ENCODE data around the gene PEG3. TPM values are rescaled to one million over a fixed set of nuclear protein-coding genes. Genes with fewer than 3 reads are reported as not detected.

The PEG3 gene
- total and polyA plus RNA-seq, 2 experiments from 2014 or later = not detected

DNA sequence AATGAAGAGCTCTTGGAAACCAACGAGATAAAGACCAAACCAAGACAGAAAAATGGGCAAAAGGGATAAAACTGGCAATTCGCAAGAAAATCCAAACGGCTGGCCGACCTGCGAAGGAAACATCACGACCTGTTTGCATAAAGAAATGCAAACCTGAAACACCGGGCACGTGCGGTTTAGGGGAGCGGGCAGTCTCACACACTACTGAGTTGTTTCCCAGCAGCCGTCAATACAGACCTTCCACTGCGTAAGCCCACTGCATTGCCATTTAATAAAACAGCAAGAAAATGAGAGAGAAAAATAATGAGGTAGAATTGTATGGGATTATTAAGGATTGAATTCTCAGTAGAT is 642 bp upstream of the PEG3 start:
- no peak overlapping the region for H3K4me2 ChIP-seq
- no peak for ATAC-seq
- H3K4me3 ChIP-seq = no peak overlapping the region
- no peaks in the 10 kb centered on the region for H3F3A ChIP-seq (replicated peaks; ENCODE audit: low read depth)
- H2AFZ ChIP-seq = no peak overlapping the region
- no peaks in the 10 kb centered on the region for H3K4me1 ChIP-seq (ENCODE audit: insufficient read depth)
- H4K20me1 ChIP-seq (replicated peaks; ENCODE audit: insufficient read depth) = no peaks in the 10 kb centered on the region
- no peak for DNase-seq (ENCODE audit: low spot score)
- H3K36me3 ChIP-seq (ENCODE audit: insufficient read depth) = peaks cover 6% of the 10 kb centered on the region; the same call in 1 of the 2 replicates
- no peaks in the 10 kb centered on the region for H3K9me2 ChIP-seq (ENCODE audit: insufficient read depth)
- Mint-ChIP-seq H3K4me3 (no peak overlapping the region), H3K4me1 (no peaks in the 10 kb centered on the region), H3K36me3 (ENCODE audit: low read depth) (peaks cover 39% of the 10 kb centered on the region), H3K9me3 (peaks cover 50% of the 10 kb centered on the region), H3K27ac (no peak overlapping the region), H3K27me3 (ENCODE audit: insufficient read depth, low read depth, poor library complexity) (peaks cover 2% of the 10 kb centered on the region)
- no peak overlapping the region for H3K27ac ChIP-seq (ENCODE audit: low read depth)
- no peaks in the 10 kb centered on the region for H3K27me3 ChIP-seq (ENCODE audit: insufficient read depth)
- TF ChIP-seq, protein P1, sequence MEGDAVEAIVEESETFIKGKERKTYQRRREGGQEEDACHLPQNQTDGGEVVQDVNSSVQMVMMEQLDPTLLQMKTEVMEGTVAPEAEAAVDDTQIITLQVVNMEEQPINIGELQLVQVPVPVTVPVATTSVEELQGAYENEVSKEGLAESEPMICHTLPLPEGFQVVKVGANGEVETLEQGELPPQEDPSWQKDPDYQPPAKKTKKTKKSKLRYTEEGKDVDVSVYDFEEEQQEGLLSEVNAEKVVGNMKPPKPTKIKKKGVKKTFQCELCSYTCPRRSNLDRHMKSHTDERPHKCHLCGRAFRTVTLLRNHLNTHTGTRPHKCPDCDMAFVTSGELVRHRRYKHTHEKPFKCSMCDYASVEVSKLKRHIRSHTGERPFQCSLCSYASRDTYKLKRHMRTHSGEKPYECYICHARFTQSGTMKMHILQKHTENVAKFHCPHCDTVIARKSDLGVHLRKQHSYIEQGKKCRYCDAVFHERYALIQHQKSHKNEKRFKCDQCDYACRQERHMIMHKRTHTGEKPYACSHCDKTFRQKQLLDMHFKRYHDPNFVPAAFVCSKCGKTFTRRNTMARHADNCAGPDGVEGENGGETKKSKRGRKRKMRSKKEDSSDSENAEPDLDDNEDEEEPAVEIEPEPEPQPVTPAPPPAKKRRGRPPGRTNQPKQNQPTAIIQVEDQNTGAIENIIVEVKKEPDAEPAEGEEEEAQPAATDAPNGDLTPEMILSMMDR (conservative IDR thresholded peaks at IDR 0.05; ENCODE audit: low read depth in 2 of 2) = no peak
- TF ChIP-seq EZH2 (IDR thresholded peaks at IDR 0.05; ENCODE audit: low read depth, unreplicated experiment) (no peak), NANOG (IDR thresholded peaks at IDR 0.05; ENCODE audit: borderline replicate concordance) (no peak), ZNF114 (CRISPR knock-in tag; IDR thresholded peaks at IDR 0.05) (no peak), CREB1 (CRISPR knock-in tag; IDR thresholded peaks at IDR 0.05; ENCODE audit: low read depth) (no peak), EZH2phosphoT487 (IDR thresholded peaks at IDR 0.05; ENCODE audit: unreplicated experiment) (no peak), ZNF331 (CRISPR knock-in tag; IDR thresholded peaks at IDR 0.05; ENCODE audit: low read depth) (no peak)
- H3K79me2 ChIP-seq (replicated peaks; ENCODE audit: insufficient read depth) = no peaks in the 10 kb centered on the region

DNA sequence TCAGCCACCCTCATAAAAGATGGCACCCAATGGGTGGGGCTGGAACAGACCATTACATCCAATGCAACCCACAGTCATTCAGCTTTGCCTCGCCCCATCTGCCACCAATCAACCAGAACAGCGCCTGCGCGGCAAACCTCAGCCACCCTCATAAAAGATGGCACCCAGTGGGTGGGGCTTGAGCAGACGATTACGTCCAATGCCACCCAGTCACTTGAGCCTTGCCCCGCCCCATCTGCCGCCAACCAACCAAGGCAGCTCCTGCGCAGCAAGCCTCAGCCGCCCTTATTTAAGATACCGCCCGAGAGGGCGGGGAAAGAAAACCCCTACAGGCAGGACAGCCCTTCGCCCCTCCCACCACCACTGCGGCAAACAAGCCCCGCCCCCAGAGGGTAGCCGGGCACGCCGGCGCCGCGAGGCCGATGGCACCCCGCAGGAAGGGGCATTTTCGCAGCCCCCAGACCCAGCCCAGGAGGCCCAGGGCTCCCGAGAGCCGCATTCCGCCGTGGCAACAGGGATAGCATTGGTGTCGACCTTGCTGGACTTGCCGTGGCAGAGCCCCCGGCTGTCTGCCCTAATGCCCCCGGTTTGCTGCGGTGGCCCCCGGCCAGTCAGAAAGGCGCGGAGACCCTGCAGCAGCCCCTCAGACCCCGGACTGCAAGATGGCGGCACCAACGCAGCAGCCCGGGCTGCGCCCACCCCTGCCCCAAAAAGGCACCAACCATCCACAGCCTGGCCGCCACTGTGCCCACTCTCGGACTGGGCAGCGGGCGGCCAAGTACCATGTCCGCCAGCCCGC is 675 bp downstream of the PEG3 start:
- TF ChIP-seq POLR2AphosphoS5 (IDR thresholded peaks at IDR 0.05; ENCODE audit: low read depth) = no peak
- no peak for TF ChIP-seq JUNB (IDR thresholded peaks at IDR 0.05; ENCODE audit: unreplicated experiment)
- TF ChIP-seq, protein P2, sequence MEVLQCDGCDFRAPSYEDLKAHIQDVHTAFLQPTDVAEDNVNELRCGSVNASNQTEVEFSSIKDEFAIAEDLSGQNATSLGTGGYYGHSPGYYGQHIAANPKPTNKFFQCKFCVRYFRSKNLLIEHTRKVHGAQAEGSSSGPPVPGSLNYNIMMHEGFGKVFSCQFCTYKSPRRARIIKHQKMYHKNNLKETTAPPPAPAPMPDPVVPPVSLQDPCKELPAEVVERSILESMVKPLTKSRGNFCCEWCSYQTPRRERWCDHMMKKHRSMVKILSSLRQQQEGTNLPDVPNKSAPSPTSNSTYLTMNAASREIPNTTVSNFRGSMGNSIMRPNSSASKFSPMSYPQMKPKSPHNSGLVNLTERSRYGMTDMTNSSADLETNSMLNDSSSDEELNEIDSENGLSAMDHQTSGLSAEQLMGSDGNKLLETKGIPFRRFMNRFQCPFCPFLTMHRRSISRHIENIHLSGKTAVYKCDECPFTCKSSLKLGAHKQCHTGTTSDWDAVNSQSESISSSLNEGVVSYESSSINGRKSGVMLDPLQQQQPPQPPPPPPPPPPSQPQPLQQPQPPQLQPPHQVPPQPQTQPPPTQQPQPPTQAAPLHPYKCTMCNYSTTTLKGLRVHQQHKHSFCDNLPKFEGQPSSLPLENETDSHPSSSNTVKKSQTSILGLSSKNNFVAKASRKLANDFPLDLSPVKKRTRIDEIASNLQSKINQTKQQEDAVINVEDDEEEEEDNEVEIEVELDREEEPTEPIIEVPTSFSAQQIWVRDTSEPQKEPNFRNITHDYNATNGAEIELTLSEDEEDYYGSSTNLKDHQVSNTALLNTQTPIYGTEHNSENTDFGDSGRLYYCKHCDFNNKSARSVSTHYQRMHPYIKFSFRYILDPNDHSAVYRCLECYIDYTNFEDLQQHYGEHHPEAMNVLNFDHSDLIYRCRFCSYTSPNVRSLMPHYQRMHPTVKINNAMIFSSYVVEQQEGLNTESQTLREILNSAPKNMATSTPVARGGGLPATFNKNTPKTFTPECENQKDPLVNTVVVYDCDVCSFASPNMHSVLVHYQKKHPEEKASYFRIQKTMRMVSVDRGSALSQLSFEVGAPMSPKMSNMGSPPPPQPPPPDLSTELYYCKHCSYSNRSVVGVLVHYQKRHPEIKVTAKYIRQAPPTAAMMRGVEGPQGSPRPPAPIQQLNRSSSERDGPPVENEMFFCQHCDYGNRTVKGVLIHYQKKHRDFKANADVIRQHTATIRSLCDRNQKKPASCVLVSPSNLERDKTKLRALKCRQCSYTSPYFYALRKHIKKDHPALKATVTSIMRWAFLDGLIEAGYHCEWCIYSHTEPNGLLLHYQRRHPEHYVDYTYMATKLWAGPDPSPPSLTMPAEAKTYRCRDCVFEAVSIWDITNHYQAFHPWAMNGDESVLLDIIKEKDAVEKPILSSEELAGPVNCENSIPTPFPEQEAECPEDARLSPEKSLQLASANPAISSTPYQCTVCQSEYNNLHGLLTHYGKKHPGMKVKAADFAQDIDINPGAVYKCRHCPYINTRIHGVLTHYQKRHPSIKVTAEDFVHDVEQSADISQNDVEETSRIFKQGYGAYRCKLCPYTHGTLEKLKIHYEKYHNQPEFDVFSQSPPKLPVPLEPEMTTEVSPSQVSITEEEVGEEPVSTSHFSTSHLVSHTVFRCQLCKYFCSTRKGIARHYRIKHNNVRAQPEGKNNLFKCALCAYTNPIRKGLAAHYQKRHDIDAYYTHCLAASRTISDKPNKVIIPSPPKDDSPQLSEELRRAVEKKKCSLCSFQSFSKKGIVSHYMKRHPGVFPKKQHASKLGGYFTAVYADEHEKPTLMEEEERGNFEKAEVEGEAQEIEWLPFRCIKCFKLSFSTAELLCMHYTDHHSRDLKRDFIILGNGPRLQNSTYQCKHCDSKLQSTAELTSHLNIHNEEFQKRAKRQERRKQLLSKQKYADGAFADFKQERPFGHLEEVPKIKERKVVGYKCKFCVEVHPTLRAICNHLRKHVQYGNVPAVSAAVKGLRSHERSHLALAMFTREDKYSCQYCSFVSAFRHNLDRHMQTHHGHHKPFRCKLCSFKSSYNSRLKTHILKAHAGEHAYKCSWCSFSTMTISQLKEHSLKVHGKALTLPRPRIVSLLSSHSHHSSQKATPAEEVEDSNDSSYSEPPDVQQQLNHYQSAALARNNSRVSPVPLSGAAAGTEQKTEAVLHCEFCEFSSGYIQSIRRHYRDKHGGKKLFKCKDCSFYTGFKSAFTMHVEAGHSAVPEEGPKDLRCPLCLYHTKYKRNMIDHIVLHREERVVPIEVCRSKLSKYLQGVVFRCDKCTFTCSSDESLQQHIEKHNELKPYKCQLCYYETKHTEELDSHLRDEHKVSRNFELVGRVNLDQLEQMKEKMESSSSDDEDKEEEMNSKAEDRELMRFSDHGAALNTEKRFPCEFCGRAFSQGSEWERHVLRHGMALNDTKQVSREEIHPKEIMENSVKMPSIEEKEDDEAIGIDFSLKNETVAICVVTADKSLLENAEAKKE (CRISPR knock-in tag; IDR thresholded peaks at IDR 0.05) = no peak
- TF ChIP-seq EZH2 (IDR thresholded peaks at IDR 0.05; ENCODE audit: low read depth, unreplicated experiment) = no peak
- TF ChIP-seq STAT1 (IDR thresholded peaks at IDR 0.05; ENCODE audit: unreplicated experiment) = no peak
- Histone ChIP-seq H3K9me2 (ENCODE audit: insufficient read depth) (no peaks in the 10 kb centered on the region), H3K4me1 (ENCODE audit: insufficient read depth) (no peaks in the 10 kb centered on the region), H3K36me3 (ENCODE audit: insufficient read depth) (0 out of 2 replicates have a peak, but pooled peaks cover 3% of the 10 kb centered on the region), H3K79me2 (replicated peaks; ENCODE audit: insufficient read depth) (no peaks in the 10 kb centered on the region), H3F3A (replicated peaks; ENCODE audit: low read depth) (no peaks in the 10 kb centered on the region), H4K20me1 (replicated peaks; ENCODE audit: insufficient read depth) (no peaks in the 10 kb centered on the region), H2AFZ (no peak overlapping the region), H3K4me2 (no peak overlapping the region), H3K27ac (ENCODE audit: low read depth) (no peak overlapping the region), H3K27me3 (ENCODE audit: insufficient read depth) (no peaks in the 10 kb centered on the region), H3K4me3 (no peak overlapping the region)
- H3K36me3 Mint-ChIP-seq (ENCODE audit: low read depth) = peaks cover 48% of the 10 kb centered on the region
- no peaks in the 10 kb centered on the region for H3K4me1 Mint-ChIP-seq
- DNase-seq (ENCODE audit: low spot score) (no peak), ATAC-seq (no peak)
- peaks cover 7% of the 10 kb centered on the region for H3K27me3 Mint-ChIP-seq (ENCODE audit: insufficient read depth, low read depth, poor library complexity)
- H3K9me3 Mint-ChIP-seq = peaks cover 63% of the 10 kb centered on the region
- no peak overlapping the region for H3K4me3 Mint-ChIP-seq
- H3K27ac Mint-ChIP-seq = no peak overlapping the region
